ENCODE measurements around the gene DHRS9. TPM values are rescaled to one million over a fixed set of nuclear protein-coding genes. Genes with fewer than 3 reads are reported as not detected.

DHRS9 gene
- total and polyA plus RNA-seq, 2 donors from 2014 or later, result 2.2 TPM; not detected in 1

GRCh38 chr2:169082995-169083394, 13.6 kb downstream of the DHRS9 start:
- no peak overlapping the region for H3K9ac ChIP-seq (ENCODE audit: low read length in 3 of 3)
- no peaks in the 10 kb centered on the region for H3K27me3 ChIP-seq (ENCODE audit: control insufficient read depth, insufficient read depth, low read length)
- no peak for DNase-seq
- FAIRE-seq, result no peak
- TF ChIP-seq CTCF (IDR thresholded peaks at IDR 0.05; ENCODE audit: borderline replicate concordance, extremely low read depth, insufficient read depth), result no peak
- no peaks in the 10 kb centered on the region for H3K36me3 ChIP-seq (ENCODE audit: control insufficient read depth in 2 of 3, insufficient read depth in 3 of 3, low read length in 3 of 3)
- H3K9me3 ChIP-seq (ENCODE audit: control insufficient read depth in 2 of 3, insufficient read depth in 1 of 3, low read length in 3 of 3), result no peaks in the 10 kb centered on the region
- H3K4me1 ChIP-seq (ENCODE audit: control insufficient read depth in 2 of 3, insufficient read depth in 2 of 3, low read depth in 1 of 3, low read length in 3 of 3), result peaks cover 0 to 4% (median 3%) of the 10 kb centered on the region in 3 donors
- intact Hi-C loops (cut with DNase I), result no loop called here
- no peak overlapping the region for H3K4me3 ChIP-seq (ENCODE audit: low read length in 3 of 3)
- H3K27ac ChIP-seq (ENCODE audit: low read depth in 2 of 2, low read length in 2 of 2), result no peak overlapping the region

GRCh38 chr2:169086893-169087467, 17.6 kb downstream of the DHRS9 start:
- no peaks in the 10 kb centered on the region for H3K4me1 ChIP-seq (ENCODE audit: control insufficient read depth in 2 of 3, insufficient read depth in 2 of 3, low read depth in 1 of 3, low read length in 3 of 3)
- DNase-seq (no peak), FAIRE-seq (no peak)
- H3K4me3 ChIP-seq (ENCODE audit: low read length in 3 of 3), result no peak overlapping the region
- H3K9me3 ChIP-seq (ENCODE audit: control insufficient read depth in 2 of 3, insufficient read depth in 1 of 3, low read length in 3 of 3), result no peaks in the 10 kb centered on the region
- intact Hi-C loops (cut with DNase I), result no loop called here
- H3K27ac ChIP-seq (ENCODE audit: low read depth in 2 of 2, low read length in 2 of 2), result no peak overlapping the region
- H3K36me3 ChIP-seq (ENCODE audit: control insufficient read depth in 2 of 3, insufficient read depth in 3 of 3, low read length in 3 of 3), result no peaks in the 10 kb centered on the region
- no peak for TF ChIP-seq CTCF (IDR thresholded peaks at IDR 0.05; ENCODE audit: borderline replicate concordance, extremely low read depth, insufficient read depth)
- H3K9ac ChIP-seq (ENCODE audit: low read length in 3 of 3), result no peak overlapping the region
- H3K27me3 ChIP-seq (ENCODE audit: control insufficient read depth, insufficient read depth, low read length), result no peaks in the 10 kb centered on the region

DNA sequence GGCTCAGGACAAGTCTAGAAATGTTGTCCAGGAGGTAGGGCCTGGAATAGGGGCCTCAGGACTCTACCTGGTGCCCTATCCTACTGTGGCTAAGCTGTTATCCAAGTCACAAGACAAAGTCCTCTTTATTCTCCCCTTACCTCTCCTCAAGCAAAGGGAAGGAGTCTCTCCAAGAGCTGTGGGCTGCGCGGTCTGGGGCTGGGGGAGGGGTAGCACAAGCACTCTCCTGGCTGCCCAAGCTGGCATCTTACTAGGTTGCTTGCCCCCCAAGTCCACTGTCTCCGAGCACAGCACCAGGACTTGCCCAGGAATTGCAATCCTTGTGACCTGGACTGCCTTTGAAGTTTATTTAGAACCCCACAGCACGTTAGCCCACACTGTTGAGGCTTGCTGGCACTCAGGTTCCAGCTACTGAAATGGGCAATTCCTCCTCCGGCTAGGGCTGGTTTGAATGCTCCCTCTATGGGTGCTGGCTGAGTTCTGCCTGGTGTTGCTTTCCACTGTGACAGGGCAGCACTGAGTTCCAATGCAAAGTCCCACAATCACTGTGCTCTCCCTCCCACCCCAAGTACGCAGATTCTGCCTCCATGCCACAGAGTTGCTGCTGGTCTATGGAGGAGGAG, 18.5 kb downstream of the DHRS9 start:
- intact Hi-C loops (cut with DNase I), result no loop called here
- FAIRE-seq (no peak), DNase-seq (no peak)
- H3K27me3 ChIP-seq (ENCODE audit: control insufficient read depth, insufficient read depth, low read length), result no peaks in the 10 kb centered on the region
- H3K36me3 ChIP-seq (ENCODE audit: control insufficient read depth in 2 of 3, insufficient read depth in 3 of 3, low read length in 3 of 3), result no peaks in the 10 kb centered on the region
- H3K9me3 ChIP-seq (ENCODE audit: control insufficient read depth in 2 of 3, insufficient read depth in 1 of 3, low read length in 3 of 3), result no peaks in the 10 kb centered on the region
- TF ChIP-seq CTCF (IDR thresholded peaks at IDR 0.05; ENCODE audit: borderline replicate concordance, extremely low read depth, insufficient read depth), result no peak
- no peak overlapping the region for H3K27ac ChIP-seq (ENCODE audit: low read depth in 2 of 2, low read length in 2 of 2)
- H3K4me3 ChIP-seq (ENCODE audit: low read length in 3 of 3), result no peak overlapping the region
- no peak overlapping the region for H3K9ac ChIP-seq (ENCODE audit: low read length in 3 of 3)
- no peaks in the 10 kb centered on the region for H3K4me1 ChIP-seq (ENCODE audit: control insufficient read depth in 2 of 3, insufficient read depth in 2 of 3, low read depth in 1 of 3, low read length in 3 of 3)
